Upper lobe of left lung (tissue), 6 donors: ENCODE results near the gene CNGB1. TPM values are rescaled to one million over a fixed set of nuclear protein-coding genes. Genes with fewer than 3 reads are reported as not detected.

ENCODE experiments used
- ATAC-seq, 2 donors: fragments of 200-7000 bp; cut with Tn5 transposase; one replicate each; pipeline ENCODE4 v1.9.1; 2022; ENCODE audit warnings: mild to moderate bottlenecking in 2 of 2, moderate library complexity in 2 of 2; ENCODE audit not compliant: low FRiP score in 2 of 2
- DNase-seq, 2 donors: peaks; one replicate each; pipeline ENCODE4 v3.0.0-alpha.2; 2019 to 2020
- H3K27ac ChIP-seq, 4 donors: fragments of 200-600 bp; sonication (generic); one replicate each; pipeline ENCODE4 v1.5.1; 2016 to 2019
- H3K27me3 ChIP-seq, 4 donors: fragments of 200-600 bp; sonication (generic); one replicate each; pipeline ENCODE4 v1.5.1; 2017 to 2019
- H3K36me3 ChIP-seq, 4 donors: fragments of 200-600 bp; sonication (generic); one replicate each; pipeline ENCODE4 v1.5.1; 2016 to 2019
- H3K4me1 ChIP-seq, 4 donors: fragments of 200-600 bp; sonication (generic); one replicate each; pipeline ENCODE4 v1.5.1; 2018 to 2019
- H3K4me3 ChIP-seq, 4 donors: fragments of 200-600 bp; sonication (generic); one replicate each; pipeline ENCODE4 v1.5.1; 2017 to 2019; ENCODE audit warnings: mild to moderate bottlenecking in 2 of 4, moderate library complexity in 1 of 4
- H3K9me3 ChIP-seq, 4 donors: fragments of 200-600 bp; sonication (generic); one replicate each; pipeline ENCODE4 v1.5.1; 2018 to 2019
- CTCF ChIP-seq, 6 experiments: fragments of 450-650 bp in 4 of 6; fragments of 200-600 bp in 2 of 6; sonication (generic) in 2 of 6; IDR thresholded peaks; one replicate each; pipeline ENCODE4 v1.5.1; 2016 to 2019; ENCODE audit warnings: antibody characterized with exemption in 6 of 6
- EP300 ChIP-seq, 4 donors: sonication (generic); formaldehyde crosslinking; IDR thresholded peaks; one replicate each; pipeline ENCODE4 v1.5.1; 2017; ENCODE audit warnings: antibody characterized with exemption in 4 of 4, control low read depth in 2 of 4
- POLR2A ChIP-seq, 4 donors: fragments of 450-650 bp; IDR thresholded peaks; one replicate each; pipeline ENCODE4 v1.5.1; 2016 to 2017; ENCODE audit warnings: antibody characterized with exemption in 4 of 4, mild to moderate bottlenecking in 2 of 4
- POLR2AphosphoS5 ChIP-seq, 2 donors: sonication (generic); formaldehyde crosslinking; IDR thresholded peaks; one replicate each; pipeline ENCODE4 v1.5.1; 2017; ENCODE audit warnings: antibody characterized with exemption in 2 of 2
- WGBS, 2 donors: methylation state at CpG; one replicate each; pipeline ENCODE4 v1.1.5; 2017 to 2018; 5-methylcytosine and 5-hydroxymethylcytosine counted together
- total RNA-seq, 6 donors: library from RNA; depleted of rRNA in 4 of 6; stranded (reverse); fragments of >200 nt in 4 of 6; gene quantifications; one replicate each; pipeline versions ENCODE4 v1.1.0 to v1.2.1, GENCODE V29; 2016 to 2021
- donor health status: DM: no; HTN: no; CAD: no; lungs with moderate emphysema.
- donor health status: DM: no; HTN: yes; CAD: no; lungs with severe emphysema.

CNGB1 gene
- total RNA-seq, 6 donors from 2014 or later = 0.06 to 0.39 TPM; not detected in 4

- Histone ChIP-seq H3K27ac (no peak overlapping the region), H3K36me3 (no peaks in the 10 kb centered on the region), H3K9me3 (no peaks in the 10 kb centered on the region), H3K4me3 (no peak overlapping the region), H3K27me3 (peaks cover 0 to 12% (median 5%) of the 10 kb centered on the region in 4 donors), H3K4me1 (peaks cover 0 to 7% (median 6%) of the 10 kb centered on the region in 4 donors)
- 64 to 66% methylated on average over 4 of the region's 4 CpGs for WGBS, 2 donors
- ATAC-seq (no peak), DNase-seq (no peak)
- no peak for TF ChIP-seq POLR2A (IDR thresholded peaks at IDR 0.05)
- no peak for TF ChIP-seq POLR2AphosphoS5 (IDR thresholded peaks at IDR 0.05)
- TF ChIP-seq CTCF (IDR thresholded peaks at IDR 0.05) = no peak
- no peak for TF ChIP-seq EP300 (IDR thresholded peaks at IDR 0.05)
Measured at GRCh38 chr16:57883480-57883879, 87.4 kb downstream of the CNGB1 start.

DNA sequence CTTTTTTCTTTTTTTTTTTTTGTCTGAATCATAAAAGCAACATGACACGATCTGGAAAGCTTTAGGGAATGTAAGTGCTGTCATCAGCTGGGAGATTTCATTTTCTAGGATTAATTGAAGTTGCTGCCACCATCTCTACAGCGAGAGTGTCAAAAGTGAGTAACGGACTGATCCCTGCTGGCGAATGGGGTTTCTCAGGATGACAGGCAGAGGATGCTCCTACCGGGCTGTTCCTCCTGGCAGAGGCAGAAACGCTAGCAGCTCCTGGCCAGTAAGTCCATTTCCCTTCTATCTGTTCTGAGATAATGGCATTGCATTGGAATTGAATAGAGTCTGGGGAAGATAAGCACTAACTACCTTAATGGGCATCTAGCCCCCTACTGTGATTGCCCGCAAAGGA, 88.1 kb downstream of the CNGB1 start:
- Histone ChIP-seq H3K27ac (no peak overlapping the region), H3K4me3 (no peak overlapping the region), H3K9me3 (no peaks in the 10 kb centered on the region), H3K4me1 (peaks cover 0 to 7% (median 6%) of the 10 kb centered on the region in 4 donors), H3K36me3 (no peaks in the 10 kb centered on the region), H3K27me3 (peaks cover 0 to 12% (median 5%) of the 10 kb centered on the region in 4 donors)
- WGBS, 2 donors = 48 to 76% methylated on average over 7 of the region's 7 CpGs
- no peak for DNase-seq
- ATAC-seq = no peak
- TF ChIP-seq CTCF (IDR thresholded peaks at IDR 0.05) (no peak), EP300 (IDR thresholded peaks at IDR 0.05) (no peak), POLR2A (IDR thresholded peaks at IDR 0.05) (no peak), POLR2AphosphoS5 (IDR thresholded peaks at IDR 0.05) (no peak)

DNA sequence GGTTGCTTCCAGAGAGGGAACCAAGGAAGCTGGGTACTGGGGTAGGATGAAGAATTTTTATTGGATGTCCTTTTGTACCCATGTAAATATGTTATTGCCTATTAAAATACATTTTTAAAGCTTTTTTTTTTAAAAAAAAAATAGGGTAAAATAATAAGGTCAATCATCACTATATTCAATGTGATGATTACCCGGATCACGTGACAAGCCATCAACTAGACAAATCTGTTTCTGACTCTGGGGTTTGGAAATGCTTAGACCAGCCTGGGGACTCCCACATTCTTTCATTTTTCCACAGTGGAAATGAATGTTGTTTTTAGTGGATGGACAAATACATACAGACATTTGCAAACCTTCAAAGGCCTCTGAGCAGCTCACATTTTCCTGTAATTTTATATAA, 88.7 kb downstream of the CNGB1 start:
- Histone ChIP-seq H3K9me3 (no peaks in the 10 kb centered on the region), H3K36me3 (no peaks in the 10 kb centered on the region), H3K27ac (no peak overlapping the region), H3K4me3 (no peak overlapping the region), H3K27me3 (peaks cover 0 to 12% (median 5%) of the 10 kb centered on the region in 4 donors), H3K4me1 (peaks cover 0 to 7% (median 6%) of the 10 kb centered on the region in 4 donors)
- TF ChIP-seq POLR2A (IDR thresholded peaks at IDR 0.05) = no peak
- TF ChIP-seq POLR2AphosphoS5 (IDR thresholded peaks at IDR 0.05) = no peak
- TF ChIP-seq EP300 (IDR thresholded peaks at IDR 0.05) = no peak
- no peak for TF ChIP-seq CTCF (IDR thresholded peaks at IDR 0.05)
- DNase-seq (no peak), ATAC-seq (no peak)
- 82 to 84% methylated on average over 2 of the region's 2 CpGs for WGBS, 2 donors

DNA sequence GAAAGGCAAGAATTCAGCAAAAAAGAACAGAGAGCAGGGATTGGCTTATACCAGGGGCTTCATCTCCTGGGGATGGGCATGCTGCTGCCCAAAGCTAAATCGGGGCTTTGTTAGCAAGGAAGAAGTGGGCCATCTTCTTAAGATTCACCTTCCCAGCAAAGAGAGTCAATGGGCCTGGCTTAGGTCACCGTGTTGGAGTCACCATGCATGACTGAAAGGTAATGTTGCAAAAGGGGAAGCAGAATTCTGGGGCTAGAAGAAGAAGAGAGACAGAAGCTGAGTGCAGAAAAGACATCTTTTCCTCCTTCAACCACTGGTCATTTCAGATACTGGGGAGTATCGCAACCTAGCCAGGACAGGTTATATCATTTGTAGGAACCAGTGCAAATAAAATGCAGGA, 92.3 kb downstream of the CNGB1 start:
- no peak for TF ChIP-seq POLR2AphosphoS5 (IDR thresholded peaks at IDR 0.05)
- TF ChIP-seq EP300 (IDR thresholded peaks at IDR 0.05) = no peak
- TF ChIP-seq CTCF (IDR thresholded peaks at IDR 0.05) = no peak
- TF ChIP-seq POLR2A (IDR thresholded peaks at IDR 0.05) = no peak
- WGBS, 2 donors = 79 to 85% methylated on average over 3 of the region's 3 CpGs
- Histone ChIP-seq H3K27ac (no peak overlapping the region), H3K4me1 (peaks cover 0 to under 1% (median 0%) of the 10 kb centered on the region in 4 donors), H3K4me3 (no peak overlapping the region), H3K9me3 (no peaks in the 10 kb centered on the region), H3K36me3 (no peaks in the 10 kb centered on the region), H3K27me3 (peaks cover 0 to 5% (median 2%) of the 10 kb centered on the region in 4 donors)
- no peak for ATAC-seq
- no peak for DNase-seq

GRCh38 chr16:57876210-57876609, 94.7 kb downstream of the CNGB1 start:
- ATAC-seq (no peak), DNase-seq (no peak)
- no peaks in the 10 kb centered on the region for H3K9me3 ChIP-seq
- H3K27ac ChIP-seq = no peak overlapping the region
- H3K27me3 ChIP-seq = no peaks in the 10 kb centered on the region
- no peaks in the 10 kb centered on the region for H3K36me3 ChIP-seq
- no peak for TF ChIP-seq CTCF (IDR thresholded peaks at IDR 0.05)
- TF ChIP-seq EP300 (IDR thresholded peaks at IDR 0.05) = no peak
- TF ChIP-seq POLR2AphosphoS5 (IDR thresholded peaks at IDR 0.05) = no peak
- H3K4me1 ChIP-seq = no peaks in the 10 kb centered on the region
- 81 to 84% methylated on average over 4 of the region's 4 CpGs for WGBS, 2 donors
- H3K4me3 ChIP-seq = no peak overlapping the region
